KOPT-K1 (cell line): Measurements from ENCODE around the gene NCMAP.

ENCODE experiments used
- H3K27ac ChIP-seq: fragments of 200-600 bp; sonication (generic); 2 replicates; pipeline ENCODE4 v1.5.1; 2016; ENCODE audit warnings: antibody characterized with exemption, mild to moderate bottlenecking, low read depth, low read length; ENCODE audit not compliant: poor library complexity, severe bottlenecking
- H3K36me3 ChIP-seq: fragments of 200-600 bp; sonication (generic); 2 replicates; pipeline ENCODE4 v1.5.1; 2017; ENCODE audit warnings: antibody characterized with exemption, mild to moderate bottlenecking, low read length, moderate library complexity; ENCODE audit not compliant: insufficient read depth
- H3K9me3 ChIP-seq: fragments of 200-600 bp; sonication (generic); 2 replicates; pipeline ENCODE4 v1.5.1; 2017; ENCODE audit warnings: antibody characterized with exemption, low read length, mild to moderate bottlenecking; ENCODE audit not compliant: insufficient read depth, poor library complexity, severe bottlenecking

The NCMAP gene

DNA sequence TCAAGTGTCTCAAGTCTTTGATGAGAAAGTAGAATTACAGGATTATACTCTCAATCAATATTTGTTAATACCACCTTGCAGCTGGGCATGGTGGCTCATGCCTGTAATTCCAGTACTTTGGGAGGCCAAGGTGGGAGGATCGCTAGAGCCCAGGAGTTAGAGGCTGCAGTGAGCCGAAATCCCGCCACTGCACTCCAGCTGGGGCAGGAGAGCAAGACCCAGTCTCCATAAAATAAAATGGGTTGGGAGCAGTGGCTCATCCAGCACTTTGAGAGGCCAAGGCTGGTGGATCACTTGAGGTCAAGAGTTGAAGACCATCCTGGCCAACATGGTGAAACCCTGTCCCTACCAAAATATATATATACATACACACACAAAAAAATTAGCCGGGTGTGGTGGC lies 1.2 kb upstream of the NCMAP start:
- no peaks in the 10 kb centered on the region for H3K9me3 ChIP-seq
- H3K36me3 ChIP-seq: no peaks in the 10 kb centered on the region
- no peak overlapping the region for H3K27ac ChIP-seq

DNA sequence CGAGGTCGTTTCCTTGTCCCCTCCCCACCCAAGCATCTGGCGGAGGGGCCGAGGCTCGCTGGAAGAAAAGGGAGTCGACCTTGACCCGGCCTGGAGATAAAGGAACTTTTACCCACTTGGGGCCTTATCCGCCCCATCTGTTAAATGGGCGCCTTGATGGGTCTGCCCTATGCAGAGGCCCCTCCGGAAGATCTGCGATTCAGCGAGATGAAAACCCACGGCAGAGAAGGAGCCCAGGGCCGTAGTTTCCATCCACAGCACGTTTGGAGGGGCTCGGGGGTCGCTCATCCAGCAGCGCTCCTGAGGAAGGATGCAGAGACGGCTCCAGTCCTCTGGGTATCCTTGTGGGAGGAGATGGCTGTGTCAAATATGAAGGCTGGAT lies 518 bp downstream of the NCMAP start:
- Histone ChIP-seq H3K9me3 (no peaks in the 10 kb centered on the region), H3K27ac (no peak overlapping the region), H3K36me3 (no peaks in the 10 kb centered on the region)

DNA sequence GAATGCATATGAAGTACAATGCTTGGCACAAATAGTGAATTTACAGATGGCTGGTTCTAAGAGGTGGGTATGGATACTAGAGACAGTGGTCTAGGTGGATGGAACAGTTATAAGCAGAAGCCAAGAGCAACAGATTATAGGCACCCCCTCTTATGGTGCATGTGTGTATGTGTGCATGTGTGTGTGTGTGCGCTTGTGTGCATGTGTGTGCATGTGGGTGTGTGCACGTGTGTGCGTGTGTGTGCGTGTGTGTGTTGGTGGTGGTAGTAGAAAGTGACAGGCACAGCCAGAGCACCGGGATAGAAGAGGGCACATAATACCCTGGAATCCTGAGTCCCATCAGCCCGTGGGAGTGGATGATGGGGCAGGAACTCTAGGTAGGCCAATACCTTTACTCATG lies 1.3 kb downstream of the NCMAP start:
- Histone ChIP-seq H3K27ac (peak overlapping the region; percentile 23), H3K36me3 (no peaks in the 10 kb centered on the region), H3K9me3 (no peaks in the 10 kb centered on the region)

DNA sequence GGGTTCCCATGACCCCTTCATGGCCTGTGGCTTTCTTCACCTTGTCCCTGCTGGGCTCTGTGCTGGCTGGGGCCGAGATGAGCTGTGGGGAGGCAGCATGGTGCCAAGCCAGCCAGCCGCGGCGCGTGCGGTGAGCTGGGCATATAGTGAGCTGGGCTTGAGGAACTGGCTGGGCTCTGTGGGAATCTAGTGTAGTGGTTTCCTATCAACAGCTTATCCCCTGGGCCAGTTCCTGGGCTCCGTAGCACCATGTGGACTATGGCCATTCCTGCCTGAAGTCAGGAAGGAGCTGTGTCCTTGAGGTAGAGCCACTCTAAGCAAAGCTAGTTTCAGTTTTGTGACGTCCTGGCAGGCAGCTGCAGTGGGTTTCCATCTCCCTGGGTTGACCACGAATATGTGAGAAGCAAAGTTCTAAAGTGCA lies 1.8 kb downstream of the NCMAP start:
- Histone ChIP-seq H3K27ac (peak overlapping the region; percentile 23), H3K36me3 (no peaks in the 10 kb centered on the region), H3K9me3 (no peaks in the 10 kb centered on the region)

DNA sequence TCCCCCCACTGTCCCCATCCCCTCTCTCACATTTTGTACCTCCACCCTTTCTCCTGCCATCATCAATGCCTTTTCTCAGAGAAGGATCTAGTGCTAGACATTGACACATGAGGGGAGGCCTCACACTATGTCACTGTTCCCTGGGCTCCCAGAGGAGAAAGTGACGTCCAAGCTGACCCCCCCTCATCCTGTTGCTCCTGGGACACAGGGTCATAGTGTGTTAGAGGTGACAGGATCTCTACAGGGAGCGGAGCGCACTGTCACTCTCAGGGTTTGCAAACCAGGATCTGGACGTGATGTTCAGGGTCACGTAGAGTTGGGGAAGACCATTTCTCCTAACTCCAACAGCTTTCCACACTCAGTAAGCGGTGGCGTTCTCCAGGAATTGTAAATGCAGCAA lies 2.6 kb downstream of the NCMAP start:
- H3K9me3 ChIP-seq: no peaks in the 10 kb centered on the region
- peak overlapping the region; percentile 23 for H3K27ac ChIP-seq
- H3K36me3 ChIP-seq: no peaks in the 10 kb centered on the region

DNA sequence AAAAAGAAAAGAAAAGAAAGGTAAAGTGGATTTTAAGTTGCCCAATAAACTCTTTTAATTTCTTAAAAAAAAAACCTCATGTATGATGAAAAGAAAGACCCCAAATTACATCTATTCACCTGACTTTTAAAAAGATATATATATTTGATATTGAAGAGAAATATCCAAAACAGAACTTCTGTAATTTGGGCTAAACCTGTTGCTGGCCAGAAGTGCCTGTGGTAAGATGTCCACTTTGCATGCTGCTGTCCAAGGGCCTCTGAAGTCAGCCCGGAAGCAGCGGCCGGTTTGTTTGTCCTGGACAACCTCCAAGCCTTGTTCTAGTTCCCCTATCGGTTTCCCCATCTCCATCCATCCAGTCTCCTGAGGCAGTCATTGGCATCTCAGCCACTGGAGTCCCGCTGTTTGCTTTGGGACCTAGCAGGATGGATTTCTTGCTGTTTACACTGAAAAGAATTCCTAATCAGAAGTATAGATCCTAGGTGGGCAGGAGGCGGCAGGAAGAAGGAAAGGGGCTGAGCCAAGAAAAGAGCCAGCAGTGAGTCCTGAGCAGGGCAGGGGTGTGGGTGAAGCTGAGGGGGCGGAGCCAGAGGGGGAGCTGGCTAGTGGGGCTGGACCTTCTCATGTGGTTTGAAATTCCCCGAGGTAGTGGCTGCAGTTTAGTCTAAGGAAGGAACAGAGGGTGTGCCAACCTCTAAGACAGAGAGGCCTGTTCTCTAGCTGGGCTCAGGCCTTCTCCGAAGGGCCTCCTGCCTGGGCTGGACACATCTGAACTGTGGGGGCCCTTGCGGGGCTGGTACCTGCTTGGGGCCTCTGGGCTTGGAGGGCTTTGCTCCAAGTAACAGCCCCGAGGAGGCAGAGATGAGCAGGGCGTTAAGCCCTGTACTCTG lies 3.3 kb downstream of the NCMAP start:
- Histone ChIP-seq H3K27ac (no peak overlapping the region), H3K36me3 (no peaks in the 10 kb centered on the region), H3K9me3 (no peaks in the 10 kb centered on the region)

DNA sequence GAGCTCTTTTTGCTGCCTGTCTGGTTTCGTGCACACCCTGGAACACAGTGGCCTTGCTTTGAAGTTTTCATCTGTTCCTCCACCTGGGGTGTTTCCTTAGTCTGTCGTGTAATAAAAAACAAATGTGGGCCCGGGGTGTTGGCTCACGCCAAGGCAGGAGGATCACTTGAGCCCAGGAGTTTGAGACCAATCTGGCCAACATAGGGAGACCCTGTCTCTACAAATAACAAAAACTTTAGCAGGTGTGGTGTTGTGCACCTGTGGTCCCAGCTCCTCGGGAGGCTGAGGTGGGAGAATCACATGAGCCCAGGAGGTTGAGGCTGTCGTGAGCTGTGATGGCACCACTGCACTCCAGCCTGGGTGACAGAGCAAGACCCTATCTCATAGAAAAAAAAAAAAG lies 4.5 kb downstream of the NCMAP start:
- Histone ChIP-seq H3K27ac (no peak overlapping the region), H3K9me3 (no peaks in the 10 kb centered on the region)

DNA sequence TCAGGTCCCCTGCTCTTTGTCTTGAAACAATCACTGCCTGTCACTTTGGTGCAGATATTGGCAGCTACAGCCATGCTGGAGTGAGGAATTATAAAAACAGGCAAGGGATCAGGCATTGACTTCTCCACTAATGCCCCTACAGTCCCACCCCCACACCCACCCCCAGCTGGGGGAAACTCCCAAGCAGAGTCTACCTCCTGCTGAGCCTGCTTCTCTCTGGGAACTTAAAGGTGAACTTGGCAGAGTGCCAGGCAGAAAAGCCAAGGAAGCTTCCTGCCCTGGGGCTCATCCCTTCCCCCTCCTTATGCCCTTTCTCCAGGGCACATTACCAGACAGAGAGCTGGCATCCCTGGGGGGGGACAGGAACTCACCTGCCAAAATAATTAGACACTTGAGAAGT lies 6.7 kb downstream of the NCMAP start:
- Histone ChIP-seq H3K9me3 (no peaks in the 10 kb centered on the region), H3K36me3 (no peaks in the 10 kb centered on the region), H3K27ac (no peak overlapping the region)

More for the DNA sequence above, 4.5 kb downstream of the NCMAP start:
- H3K36me3 ChIP-seq: no peaks in the 10 kb centered on the region

DNA sequence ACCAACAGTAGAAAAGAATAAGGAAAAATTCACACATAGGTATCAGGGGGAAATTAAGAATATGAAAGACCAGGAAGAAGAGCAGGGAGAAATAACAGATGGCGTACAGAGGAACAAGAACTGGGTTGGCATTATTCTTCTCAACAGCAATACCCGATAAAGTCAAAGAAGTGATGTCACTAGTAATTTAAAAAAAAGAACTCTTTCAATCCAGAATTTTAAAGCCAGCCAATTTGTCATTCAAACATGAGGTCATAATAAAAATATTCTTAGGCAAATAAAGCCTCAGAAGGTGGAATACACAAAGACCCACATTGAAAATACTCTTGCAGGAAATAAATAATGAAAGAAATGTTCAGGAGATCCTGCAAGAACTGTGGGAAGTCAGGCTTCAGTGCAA lies 8.8 kb downstream of the NCMAP start:
- H3K9me3 ChIP-seq: no peaks in the 10 kb centered on the region
- H3K27ac ChIP-seq: no peak overlapping the region
- no peaks in the 10 kb centered on the region for H3K36me3 ChIP-seq

DNA sequence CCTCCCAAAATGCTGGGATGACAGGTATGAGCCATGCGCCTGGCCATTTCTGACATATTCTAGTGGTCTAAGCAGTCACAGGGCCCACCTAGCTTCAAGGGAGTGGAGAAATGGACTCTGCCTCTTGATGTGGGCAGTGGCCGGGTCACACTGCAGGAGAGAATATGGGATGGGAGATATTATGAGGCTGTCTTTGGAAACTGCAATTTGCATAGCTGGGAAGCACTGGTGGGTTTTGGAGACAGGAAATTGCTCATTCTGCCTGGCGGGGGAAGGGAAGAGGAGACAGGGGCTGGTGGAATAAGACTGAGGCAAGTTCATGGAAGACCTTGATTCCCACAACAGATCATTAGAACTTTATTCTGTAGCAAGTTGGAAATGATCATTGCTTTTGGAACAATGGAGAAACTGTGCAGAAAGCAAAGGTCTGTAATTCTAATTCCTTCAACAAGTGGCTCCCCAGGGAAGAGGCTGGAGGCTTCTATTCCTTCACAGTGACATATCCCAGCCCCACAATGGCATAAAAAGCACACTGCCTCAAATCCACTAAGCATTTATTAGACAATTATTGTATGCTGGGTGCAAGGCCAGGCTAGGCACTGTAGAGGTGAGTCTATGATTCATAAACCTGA lies 10.5 kb downstream of the NCMAP start:
- no peaks in the 10 kb centered on the region for H3K9me3 ChIP-seq
- H3K36me3 ChIP-seq: no peaks in the 10 kb centered on the region
- no peak overlapping the region for H3K27ac ChIP-seq

DNA sequence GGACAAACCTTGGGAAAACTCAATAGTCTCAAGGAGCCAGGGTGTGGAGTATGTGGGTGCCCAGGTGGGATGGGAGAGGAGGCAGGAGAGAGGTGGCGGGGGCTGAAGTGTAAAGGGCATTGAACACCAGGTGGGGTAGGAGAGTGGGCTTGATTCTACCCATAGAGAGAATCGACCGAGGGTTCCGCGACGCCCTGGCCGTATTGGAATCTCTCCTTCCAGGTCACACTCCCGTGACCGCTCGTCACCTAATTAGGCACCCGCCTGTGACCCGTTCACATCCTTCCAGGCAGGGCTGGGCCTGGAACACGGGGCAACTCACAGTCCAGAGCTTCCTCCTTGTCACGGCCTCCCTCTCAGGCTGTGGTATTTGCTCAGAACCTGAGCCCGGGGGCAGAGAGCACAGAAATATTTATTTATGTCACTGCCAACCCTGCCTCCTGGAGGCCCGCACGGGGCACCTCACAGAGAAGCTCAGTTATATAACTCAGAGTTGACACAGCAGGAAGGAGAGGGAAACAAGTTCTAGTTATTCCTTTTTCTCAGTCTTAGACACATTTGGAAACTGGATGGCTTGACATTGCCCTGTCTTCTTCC lies 12.0 kb downstream of the NCMAP start:
- Histone ChIP-seq H3K36me3 (no peaks in the 10 kb centered on the region), H3K27ac (no peak overlapping the region), H3K9me3 (no peaks in the 10 kb centered on the region)

DNA sequence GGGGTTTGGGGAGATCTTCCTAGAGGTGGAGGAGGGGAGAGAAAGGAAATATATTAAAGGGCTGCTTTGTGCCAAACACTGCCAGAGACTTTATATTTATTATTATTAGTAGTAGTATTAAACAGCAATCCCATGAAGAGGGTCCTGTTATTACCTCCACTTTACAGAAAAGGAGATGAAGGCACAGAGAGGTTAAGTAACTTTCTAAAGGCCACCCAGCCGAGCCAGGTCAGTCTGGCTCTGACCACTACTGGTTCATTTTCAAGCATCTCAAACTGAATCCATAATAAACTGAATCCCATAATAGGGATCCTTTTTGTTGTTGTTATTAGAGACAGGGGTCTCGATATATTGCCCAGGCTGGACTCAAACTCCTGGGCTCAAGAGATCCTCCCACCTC lies 12.6 kb downstream of the NCMAP start:
- no peaks in the 10 kb centered on the region for H3K9me3 ChIP-seq
- H3K36me3 ChIP-seq: no peaks in the 10 kb centered on the region
- no peak overlapping the region for H3K27ac ChIP-seq

DNA sequence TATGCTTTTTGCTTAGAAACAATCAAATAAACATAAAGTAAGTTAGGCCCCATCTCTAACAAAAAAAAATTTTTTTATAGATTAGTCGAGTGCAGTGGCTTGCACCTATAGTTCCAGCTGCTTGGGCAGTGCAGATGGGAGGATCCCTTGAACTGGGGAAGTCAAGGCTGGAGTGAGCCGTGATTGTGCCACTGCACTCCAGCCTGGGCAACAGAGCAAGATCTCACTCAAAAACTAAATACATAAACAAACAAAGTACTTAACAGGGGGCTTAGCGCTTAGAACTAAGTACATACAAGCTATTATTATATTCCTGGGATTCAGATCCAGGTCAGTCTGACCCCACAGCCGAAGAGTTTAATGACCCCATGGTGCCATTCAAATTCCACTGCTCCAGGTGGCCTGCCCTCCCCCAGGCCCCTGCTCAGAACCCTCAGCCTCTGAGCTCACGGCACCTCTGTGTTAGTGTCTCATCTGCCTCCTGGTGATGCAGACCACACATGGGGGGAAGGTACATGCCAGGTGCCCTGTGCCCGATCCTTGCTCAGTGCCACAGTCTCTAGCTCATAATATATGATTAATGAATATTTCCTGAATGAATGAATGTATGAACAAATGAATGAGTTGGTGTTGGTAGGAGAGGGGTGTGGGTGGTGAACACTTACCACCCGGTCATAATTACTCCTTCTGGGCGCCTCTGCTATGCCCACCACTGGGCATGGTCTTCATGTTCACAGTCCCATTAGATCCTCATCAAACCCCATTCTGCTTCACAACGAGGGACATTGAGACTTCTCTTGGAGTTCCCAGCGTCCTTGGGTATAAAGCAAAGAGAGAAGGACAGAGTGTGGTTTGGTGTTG lies 14.6 kb downstream of the NCMAP start:
- H3K27ac ChIP-seq: no peak overlapping the region
- no peaks in the 10 kb centered on the region for H3K36me3 ChIP-seq
- H3K9me3 ChIP-seq: no peaks in the 10 kb centered on the region

DNA sequence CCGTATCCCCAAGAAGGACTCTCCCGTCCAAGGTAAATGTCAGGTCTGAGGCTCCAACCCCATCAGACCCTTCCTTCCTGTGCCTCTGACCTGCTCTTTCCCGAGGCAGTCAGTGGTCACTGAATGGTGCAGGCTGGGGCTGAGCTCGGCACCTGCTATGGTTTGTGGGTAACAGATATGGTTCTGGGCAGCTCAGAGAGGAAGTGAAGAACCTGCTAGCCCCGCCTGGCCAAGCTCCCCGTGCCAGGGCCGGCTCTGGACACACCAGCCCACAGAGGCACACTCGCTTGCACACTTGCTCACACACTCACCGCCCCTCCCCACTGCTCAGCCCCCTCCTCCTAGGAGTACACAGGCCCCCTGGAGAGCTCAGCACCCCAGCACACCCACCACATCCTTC lies 16.4 kb downstream of the NCMAP start:
- Histone ChIP-seq H3K27ac (no peak overlapping the region), H3K36me3 (no peaks in the 10 kb centered on the region), H3K9me3 (no peaks in the 10 kb centered on the region)
